NCI-H2107 treated with DMSO at 0.1 percent for 48 hours (cell line): Measurements from ENCODE around the gene TFG.

ENCODE experiments used
- DNase-seq: peaks from one replicate; lab custom pipeline; 2025; ENCODE audit not compliant: unreplicated experiment; lab: John Stamatoyannopoulos, UW

TFG gene

GRCh38 chr3:100789579-100789978, 80.3 kb downstream of the TFG start:
- no peak for DNase-seq

- peak; percentile 14 for DNase-seq
Observed at GRCh38 chr3:100796556-100796955, 87.3 kb downstream of the TFG start.

DNA sequence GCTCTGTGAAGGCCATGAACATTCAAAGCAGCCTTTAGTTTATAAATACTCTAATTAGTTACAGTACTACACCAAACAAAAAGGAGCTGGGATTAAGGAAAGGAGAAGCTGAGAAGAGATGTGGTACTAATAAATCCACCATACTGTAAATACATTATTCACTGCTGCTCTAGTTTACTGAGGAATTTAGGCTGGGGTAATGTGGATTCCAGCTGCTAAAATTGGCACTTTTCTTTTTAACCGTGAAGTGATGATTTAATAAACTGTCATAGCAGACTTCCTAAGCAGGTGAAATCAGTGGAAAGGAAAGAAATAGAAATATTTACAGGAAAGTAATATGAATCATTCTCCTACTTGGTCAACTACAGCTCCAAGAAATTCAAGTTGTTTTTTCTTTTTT, 88.7 kb downstream of the TFG start:
- DNase-seq: no peak
